ENCODE measurements around the gene TSPAN13. TPM values are rescaled to one million over a fixed set of nuclear protein-coding genes. Genes with fewer than 3 reads are reported as not detected.

TSPAN13 gene
- total RNA-seq (2013; cell fraction: nucleolus; rRNA removed) = not detected in 2 replicates
- not detected in 2 replicates for total RNA-seq (2014; rRNA removed)
- total RNA-seq (2014; rRNA removed; fragmentation: Illumina TruSeq; extraction: Trizol) = not detected in 2 replicates
- 0.26 and 0.35 TPM in 2 replicates for total RNA-seq (2021)
- polyA plus RNA-seq (2011; ENCODE audit: low read depth) = not detected
- not detected in 2 replicates for polyA plus RNA-seq (2011; rRNA removed)
- not detected in 2 replicates for polyA plus RNA-seq (2011; cell fraction: cytosol; rRNA removed)
- not detected in 2 replicates for polyA plus RNA-seq (2011; cell fraction: nucleus; rRNA removed)
- not detected in 2 replicates for polyA plus RNA-seq (2012)
- not detected in 2 replicates for polyA plus RNA-seq (2014; fragmentation: Illumina TruSeq; extraction: Trizol)
- polyA plus RNA-seq (2014; fragmentation: Nextera tagmentation; extraction: Ambion mirVana) = not detected
- not detected in 2 replicates for polyA plus RNA-seq (2014; rRNA removed)
- polyA plus RNA-seq (2016; fragmentation: Nextera tagmentation; extraction: Ambion mirVana) = under 1 TPM in 1 of 2 experiments, not detected in 1; 0.37 TPM
- polyA minus RNA-seq (2011; rRNA and poly(A)+ RNA removed) = not detected in 2 replicates
- not detected in 2 replicates for polyA minus RNA-seq (2011; cell fraction: cytosol; rRNA and poly(A)+ RNA removed)
- not detected in 2 replicates for polyA minus RNA-seq (2011; cell fraction: nucleus; rRNA and poly(A)+ RNA removed)
- Bru-seq, nascent RNA = percentile 10 among the genes with signal in this experiment
- BruChase-seq, experiment 1, labeled RNA remaining after a 6-hour chase = percentile 8 among the genes with signal in this experiment
- BruChase-seq, experiment 2, labeled RNA remaining after a 2-hour chase = percentile 18 among the genes with signal in this experiment
- long read RNA-seq, experiment 1 = 0 reads
- long read RNA-seq, experiment 2 = 0 reads

- SMC1A ChIA-PET (ENCODE audit: uncharacterized antibody, unreplicated experiment) = no interaction called here
- 8% methylated on average over 36 of the region's 48 CpGs for WGBS (ENCODE audit: insufficient coverage, insufficient replicate concordance, low lambda C conversion rate, missing lambda C conversion rate)
- intact Hi-C loops (cut with micrococcal nuclease; ENCODE audit: unreplicated experiment) (no loop called here), in situ Hi-C loops (cut with MboI) (no loop called here)
- Histone ChIP-seq H4K20me1 (ENCODE audit: control insufficient read depth, insufficient read depth) (no peaks in the 10 kb centered on the region), H3K79me2 (ENCODE audit: control insufficient read depth, insufficient read depth, low read length) (no peaks in the 10 kb centered on the region), H3K4me2 (ENCODE audit: control insufficient read depth, insufficient read depth) (peak within 1 kb of the TSS; percentile 64; the same call in 1 of the 2 replicates), H3K27me3 (replicated peaks in 1 of 2; ENCODE audit: control insufficient read depth in 2 of 2, insufficient read depth in 2 of 2, low read length in 1 of 2) (peaks cover 6 to 18% of the 10 kb centered on the region in 2 experiments), H3K4me1 (ENCODE audit: control insufficient read depth, insufficient read depth, low read length) (no peaks in the 10 kb centered on the region), H3K4me3 (peak within 1 kb of the TSS; percentile 31; the same call in 1 of the 2 replicates), H3K36me3 (ENCODE audit: control insufficient read depth in 2 of 2, insufficient read depth in 2 of 2, low read length in 1 of 2) (no peaks in the 10 kb centered on the region), H2AFZ (ENCODE audit: control insufficient read depth, low read depth, low read length) (no peak within 1 kb of the TSS; the same call in 1 of the 2 replicates), H3K9me3 (replicated peaks; ENCODE audit: control insufficient read depth, insufficient read depth, low read length) (no peaks in the 10 kb centered on the region), H3K27ac (ENCODE audit: control insufficient read depth, insufficient read depth) (no peak within 1 kb of the TSS), H3K9ac (ENCODE audit: control insufficient read depth, insufficient read depth, low read length) (no peak within 1 kb of the TSS)
- FAIRE-seq (no peak), ATAC-seq (no peak; the same call in 2 of the 3 replicates), DNase-seq (ENCODE audit: low read depth, low spot score) (no peak)
- CTCF ChIA-PET = no interaction called here
- POLR2A ChIA-PET = no interaction called here
- TF ChIP-seq NFYB (IDR thresholded peaks at IDR 0.05; ENCODE audit: insufficient read depth, low read depth, low read length) (peak; percentile 40; the same call in 1 of the 2 replicates), IRF3 (IDR thresholded peaks at IDR 0.05) (no peak)
- no TSS peak for BruUV-seq (replicated peaks)
- RAD21 ChIA-PET (ENCODE audit: unreplicated experiment) = no interaction called here
Measured at GRCh38 chr7:16753102-16753931, at the start of gene TSPAN13. Gene TSPAN13 (plus strand): TSS chr7:16753755. CDS start chr7:16753968, 213 bp downstream.

All from GM12878 (cell line).